Breast epithelium (tissue), 3 donors: ENCODE measurements around the gene POC1A.

Source experiments
- CTCF ChIP-seq, 3 donors: fragments of 450-650 bp; IDR thresholded peaks; one replicate each; pipeline ENCODE4 v1.5.1; 2016 to 2017; ENCODE audit warnings: antibody characterized with exemption in 3 of 3, mild to moderate bottlenecking in 3 of 3, moderate library complexity in 3 of 3
- POLR2A ChIP-seq: fragments of 450-650 bp; IDR thresholded peaks from one replicate; pipeline ENCODE4 v1.6.1; 2016; ENCODE audit warnings: antibody characterized with exemption, mild to moderate bottlenecking, moderate library complexity
- POLR2AphosphoS5 ChIP-seq, 3 donors: sonication (generic); formaldehyde crosslinking; IDR thresholded peaks; one replicate each; pipeline ENCODE4 v1.6.1; 2017; ENCODE audit warnings: antibody characterized with exemption in 3 of 3

- TF ChIP-seq CTCF (IDR thresholded peaks at IDR 0.05): no peak
- no peak for TF ChIP-seq POLR2AphosphoS5 (IDR thresholded peaks at IDR 0.05)
- TF ChIP-seq POLR2A: no peak
These were observed 31.7 kb downstream of the POC1A start for GRCh38 chr3:52122491-52122890.
